ENCODE data around the gene CLIP2.

DNA sequence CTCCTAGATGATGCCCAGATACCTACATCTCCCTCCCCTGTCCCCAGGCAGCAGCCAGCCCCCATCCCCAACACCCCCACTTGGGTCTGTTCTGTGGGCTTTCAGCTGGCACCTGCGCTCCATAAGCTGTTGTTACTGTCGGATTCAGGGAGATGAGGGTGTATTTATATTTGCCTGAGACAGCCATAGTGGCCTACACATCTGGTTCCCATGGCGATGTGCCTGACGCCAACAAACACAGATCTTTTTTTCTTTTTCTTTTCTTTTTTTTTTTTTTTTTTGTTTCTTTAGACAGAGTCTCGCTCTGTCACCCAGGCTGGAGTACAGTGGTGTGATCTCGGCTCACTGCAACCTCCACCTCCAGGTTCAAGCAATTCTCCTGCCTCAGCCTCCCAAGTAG, 73.1 kb downstream of the CLIP2 start:
- TF ChIP-seq POLR2AphosphoS5 (IDR thresholded peaks at IDR 0.05; ENCODE audit: low read depth, low read length) (no peak), TCF7L2 (IDR thresholded peaks at IDR 0.05; ENCODE audit: low read depth, low read length) (no peak)

All from Panc1 (cell line).